K562 (cell line): Measurements from ENCODE around the gene RPL15. TPM values are rescaled to one million over a fixed set of nuclear protein-coding genes. Genes with fewer than 3 reads are reported as not detected.

Source experiments
- ARID1B ChIP-seq: fragments of 450-650 bp; IDR thresholded peaks from 2 replicates; pipeline ENCODE4 v1.6.1; 2016; ENCODE audit warnings: antibody characterized with exemption, mild to moderate bottlenecking, inconsistent platforms
- ATF1 ChIP-seq, 2 experiments: fragments of 450-650 bp in 1 of 2; IDR thresholded peaks; 2 replicates each; pipeline ENCODE4 v1.6.1; 2016; ENCODE audit warnings: missing compliant biosample characterization in 1 of 2, missing genetic modification characterization in 1 of 2
- BCL6 ChIP-seq: fragments of 250-450 bp; sonication (Bioruptor Pico); IDR thresholded peaks from 2 replicates; pipeline ENCODE4 v1.4.0; 2020
- BDP1 ChIP-seq: IDR thresholded peaks from 3 replicates; pipeline ENCODE4 v1.6.1; 2011; ENCODE audit not compliant: insufficient read length, insufficient read depth
- CREB1 ChIP-seq, 2 experiments: sonication (generic) in 1 of 2; formaldehyde crosslinking in 1 of 2; IDR thresholded peaks; 2 replicates each; pipeline versions ENCODE4 v1.6.1 to v1.8.0; 2012 to 2022; ENCODE audit warnings: inconsistent platforms in 1 of 2, mild to moderate bottlenecking in 1 of 2, missing genetic modification reagents in 1 of 2, moderate library complexity in 1 of 2
- DPF2 ChIP-seq: fragments of 450-650 bp; IDR thresholded peaks from 2 replicates; pipeline ENCODE4 v1.6.1; 2016
- FOXK2 ChIP-seq, 2 experiments: fragments of 450-650 bp; IDR thresholded peaks in 1 of 2; conservative IDR thresholded peaks in 1 of 2; 2 replicates each; pipeline ENCODE4 v1.6.1; 2016; ENCODE audit warnings: low read depth in 2 of 2, mild to moderate bottlenecking in 1 of 2
- HDAC1 ChIP-seq, 2 experiments: fragments of 450-650 bp; IDR thresholded peaks; 2 replicates each; pipeline ENCODE4 v1.6.1; 2016 to 2017; ENCODE audit warnings: inconsistent platforms in 1 of 2, mild to moderate bottlenecking in 1 of 2, moderate library complexity in 1 of 2
- HOXB6 ChIP-seq: fragments of 250-450 bp; sonication (Bioruptor Pico); IDR thresholded peaks from 2 replicates; pipeline ENCODE4 v1.5.1; 2022; ENCODE audit warnings: mild to moderate bottlenecking, borderline replicate concordance
- KHSRP ChIP-seq: fragments of 450-650 bp; IDR thresholded peaks from 2 replicates; pipeline ENCODE4 v1.6.1; 2017
- L3MBTL2 ChIP-seq: fragments of 450-650 bp; IDR thresholded peaks from 2 replicates; pipeline ENCODE4 v1.6.1; 2016; ENCODE audit warnings: mild to moderate bottlenecking, moderate library complexity
- MAFK ChIP-seq: IDR thresholded peaks from 2 replicates; pipeline ENCODE4 v1.6.1; 2011; ENCODE audit warnings: low read length, improper control_type of control experiment
- NFXL1 ChIP-seq: fragments of 450-650 bp; formaldehyde crosslinking; IDR thresholded peaks from 2 replicates; pipeline ENCODE4 v1.4.0; 2021; ENCODE audit warnings: mild to moderate bottlenecking
- NR2C1 ChIP-seq, 2 experiments: fragments of 450-650 bp; IDR thresholded peaks; 2 replicates each; pipeline ENCODE4 v1.6.1; 2017; ENCODE audit warnings: mild to moderate bottlenecking in 2 of 2, antibody characterized with exemption in 1 of 2, inconsistent platforms in 1 of 2, missing compliant biosample characterization in 1 of 2, missing genetic modification characterization in 1 of 2
- PML ChIP-seq: IDR thresholded peaks from 2 replicates; pipeline ENCODE4 v1.6.1; 2012; ENCODE audit warnings: low read length, inconsistent platforms
- POLR2AphosphoS5 ChIP-seq: IDR thresholded peaks from 2 replicates; pipeline ENCODE4 v1.6.1; 2011; ENCODE audit warnings: mild to moderate bottlenecking, low read depth, low read length, moderate library complexity; ENCODE audit not compliant: control insufficient read depth, insufficient read depth
- RBFOX2 ChIP-seq: fragments of 200-400 bp; formaldehyde crosslinking; IDR thresholded peaks from 2 replicates; pipeline ENCODE4 v1.6.1; 2017; ENCODE audit warnings: low read depth, mild to moderate bottlenecking, low read length, moderate library complexity
- SMARCE1 ChIP-seq: fragments of 450-650 bp; IDR thresholded peaks from 2 replicates; pipeline ENCODE4 v1.7.1; 2016; ENCODE audit warnings: mild to moderate bottlenecking
- TOE1 ChIP-seq, 2 experiments: fragments of 450-650 bp in 1 of 2; sonication (generic) in 1 of 2; formaldehyde crosslinking in 1 of 2; IDR thresholded peaks; 2 replicates each; pipeline versions ENCODE4 v1.7.1 to v1.8.0; 2016 to 2022; ENCODE audit warnings: borderline replicate concordance in 2 of 2, mild to moderate bottlenecking in 2 of 2, antibody characterized with exemption in 1 of 2, inconsistent platforms in 1 of 2, low read depth in 1 of 2, missing genetic modification reagents in 1 of 2, moderate library complexity in 1 of 2
- U2AF1 ChIP-seq: fragments of 200-400 bp; formaldehyde crosslinking; optimal IDR thresholded peaks from 2 replicates; pipeline ENCODE3; 2017; ENCODE audit warnings: mild to moderate bottlenecking, low read depth, low read length, moderate library complexity
- ZNF57 ChIP-seq: fragments of 450-650 bp; formaldehyde crosslinking; IDR thresholded peaks from 2 replicates; pipeline ENCODE4 v1.4.0; 2020; ENCODE audit warnings: mild to moderate bottlenecking, moderate library complexity
- polyA plus RNA-seq, 8 experiments: library from polyadenylated mRNA; depleted of rRNA in 4 of 8; stranded (reverse) in 5 of 8; unstranded in 3 of 8; fragments of >200 nt; fragmentation: Nextera tagmentation in 2 of 8; fragmentation: Illumina TruSeq in 1 of 8; extraction: Ambion mirVana in 2 of 8; extraction: Trizol in 1 of 8; gene quantifications; 2 replicates each; pipeline versions ENCODE4 v1.2.1 to v1.2.3, GENCODE V29; 2011 to 2014; ENCODE audit warnings: inconsistent platforms in 1 of 8, missing spikeins in 1 of 8
- total RNA-seq, 7 experiments: library from RNA; depleted of rRNA in 6 of 7; stranded (reverse); fragments of >200 nt in 6 of 7; fragmentation: Illumina TruSeq in 2 of 7; extraction: Trizol in 2 of 7; gene quantifications; 2 replicates each; pipeline versions ENCODE4 v1.2.1 to v1.2.3, GENCODE V29; 2011 to 2021; ENCODE audit warnings: low replicate concordance in 1 of 7
- TF ChIP-seq, protein P1 (sequence below): fragments of 250-450 bp; sonication (Bioruptor Pico); IDR thresholded peaks from 2 replicates; pipeline ENCODE4 v1.9.0; 2021; ENCODE audit warnings: mild to moderate bottlenecking
- TF ChIP-seq, protein P2 (sequence below): fragments of 250-450 bp; sonication (Bioruptor Pico); IDR thresholded peaks from 2 replicates; pipeline ENCODE4 v1.8.0; 2021; ENCODE audit warnings: mild to moderate bottlenecking, moderate library complexity
- TF ChIP-seq, protein P3 (sequence below): sonication (generic); formaldehyde crosslinking; IDR thresholded peaks from 2 replicates; pipeline ENCODE4 v1.8.1; 2023; ENCODE audit warnings: mild to moderate bottlenecking, missing genetic modification reagents
- TF ChIP-seq, protein P4 (sequence below): fragments of 450-650 bp; IDR thresholded peaks from 2 replicates; pipeline ENCODE4 v1.6.1; 2016; ENCODE audit warnings: borderline replicate concordance

RPL15 gene
- total and polyA plus RNA-seq, 9 of the 15 experiments (the other 6 are each of a cell fraction or from before 2014, with no cell fraction given), result 2,393 to 8,850 (median 3,928) TPM

DNA sequence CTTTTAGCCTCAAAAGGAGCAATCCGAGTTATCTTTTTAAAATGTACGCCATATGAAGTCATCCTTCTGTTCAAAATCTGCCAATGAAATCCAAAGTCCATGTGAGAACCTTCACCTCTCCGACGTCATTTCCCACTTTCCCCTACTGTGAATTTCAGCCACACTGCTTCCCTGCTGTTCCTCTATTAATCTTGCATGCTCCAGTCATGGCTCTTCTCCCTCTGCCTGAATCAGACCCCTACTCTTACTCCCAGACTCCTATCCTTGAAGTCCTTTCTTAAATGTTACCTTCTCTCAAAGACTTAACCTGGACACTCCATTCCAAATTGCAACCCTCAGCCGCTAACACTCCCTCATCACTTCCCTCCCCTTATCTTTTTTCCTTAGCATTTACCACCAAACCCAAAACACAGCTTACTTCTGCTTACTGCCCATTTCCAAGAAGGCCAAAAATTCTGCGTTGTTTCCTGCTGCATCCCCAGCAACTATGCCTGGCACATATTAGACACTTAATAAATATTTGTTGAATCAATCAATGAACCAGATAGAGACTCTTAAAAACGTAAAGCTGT lies 1.3 kb upstream of the RPL15 start (continued):
- TF ChIP-seq, protein P1, sequence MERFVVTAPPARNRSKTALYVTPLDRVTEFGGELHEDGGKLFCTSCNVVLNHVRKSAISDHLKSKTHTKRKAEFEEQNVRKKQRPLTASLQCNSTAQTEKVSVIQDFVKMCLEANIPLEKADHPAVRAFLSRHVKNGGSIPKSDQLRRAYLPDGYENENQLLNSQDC (CRISPR knock-in tag), result no peak
- TF ChIP-seq MAFK (0 out of 2 replicates have a peak, but pooled peaks have one; percentile 21), POLR2AphosphoS5 (no peak), U2AF1 (no peak), RBFOX2 (no peak), L3MBTL2 (peak; percentile 45; the same call in 1 of the 2 replicates), NR2C1 (IDR thresholded peaks at IDR 0.05) (peak; percentile 39; the same call in 1 of the 2 replicates), NR2C1 (tag; IDR thresholded peaks at IDR 0.05) (no peak), DPF2 (peak; percentile 76), BDP1 (peak; percentile 1), TOE1 (IDR thresholded peaks at IDR 0.05; ENCODE audit: borderline replicate concordance) (peak; percentile 59; the same call in 1 of the 2 replicates), TOE1 (CRISPR knock-in tag; IDR thresholded peaks at IDR 0.05; ENCODE audit: borderline replicate concordance, low read depth) (no peak), SMARCE1 (peak; percentile 80; the same call in 1 of the 2 replicates), FOXK2 (conservative IDR thresholded peaks at IDR 0.05 in 1 of 2, IDR thresholded peaks at IDR 0.05 in 1 of 2; ENCODE audit: low read depth in 2 of 2) (peak; percentile 17 to 41; a peak in 1 of 4 replicates), CREB1 (IDR thresholded peaks at IDR 0.05) (peak; percentile 35; the same call in 1 of the 2 replicates), CREB1 (CRISPR knock-in tag; IDR thresholded peaks at IDR 0.05) (no peak), PML (no peak), HOXB6 (CRISPR knock-in tag) (no peak), BCL6 (no peak), ARID1B (peak; percentile 61), KHSRP (peak; percentile 25; the same call in 1 of the 2 replicates), NFXL1 (CRISPR knock-in tag) (no peak), ZNF57 (CRISPR knock-in tag) (no peak), HDAC1 (IDR thresholded peaks at IDR 0.05) (peak; percentile 9 to 76; a peak in 3 of 4 replicates), ATF1 (CRISPR knock-in tag; IDR thresholded peaks at IDR 0.05) (no peak), ATF1 (tag; IDR thresholded peaks at IDR 0.05) (peak; percentile 59)
- TF ChIP-seq, protein P2, sequence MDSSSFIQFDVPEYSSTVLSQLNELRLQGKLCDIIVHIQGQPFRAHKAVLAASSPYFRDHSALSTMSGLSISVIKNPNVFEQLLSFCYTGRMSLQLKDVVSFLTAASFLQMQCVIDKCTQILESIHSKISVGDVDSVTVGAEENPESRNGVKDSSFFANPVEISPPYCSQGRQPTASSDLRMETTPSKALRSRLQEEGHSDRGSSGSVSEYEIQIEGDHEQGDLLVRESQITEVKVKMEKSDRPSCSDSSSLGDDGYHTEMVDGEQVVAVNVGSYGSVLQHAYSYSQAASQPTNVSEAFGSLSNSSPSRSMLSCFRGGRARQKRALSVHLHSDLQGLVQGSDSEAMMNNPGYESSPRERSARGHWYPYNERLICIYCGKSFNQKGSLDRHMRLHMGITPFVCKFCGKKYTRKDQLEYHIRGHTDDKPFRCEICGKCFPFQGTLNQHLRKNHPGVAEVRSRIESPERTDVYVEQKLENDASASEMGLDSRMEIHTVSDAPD, result no peak
- TF ChIP-seq, protein P3, sequence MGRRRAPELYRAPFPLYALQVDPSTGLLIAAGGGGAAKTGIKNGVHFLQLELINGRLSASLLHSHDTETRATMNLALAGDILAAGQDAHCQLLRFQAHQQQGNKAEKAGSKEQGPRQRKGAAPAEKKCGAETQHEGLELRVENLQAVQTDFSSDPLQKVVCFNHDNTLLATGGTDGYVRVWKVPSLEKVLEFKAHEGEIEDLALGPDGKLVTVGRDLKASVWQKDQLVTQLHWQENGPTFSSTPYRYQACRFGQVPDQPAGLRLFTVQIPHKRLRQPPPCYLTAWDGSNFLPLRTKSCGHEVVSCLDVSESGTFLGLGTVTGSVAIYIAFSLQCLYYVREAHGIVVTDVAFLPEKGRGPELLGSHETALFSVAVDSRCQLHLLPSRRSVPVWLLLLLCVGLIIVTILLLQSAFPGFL (CRISPR knock-in tag), result no peak
- TF ChIP-seq, protein P4, sequence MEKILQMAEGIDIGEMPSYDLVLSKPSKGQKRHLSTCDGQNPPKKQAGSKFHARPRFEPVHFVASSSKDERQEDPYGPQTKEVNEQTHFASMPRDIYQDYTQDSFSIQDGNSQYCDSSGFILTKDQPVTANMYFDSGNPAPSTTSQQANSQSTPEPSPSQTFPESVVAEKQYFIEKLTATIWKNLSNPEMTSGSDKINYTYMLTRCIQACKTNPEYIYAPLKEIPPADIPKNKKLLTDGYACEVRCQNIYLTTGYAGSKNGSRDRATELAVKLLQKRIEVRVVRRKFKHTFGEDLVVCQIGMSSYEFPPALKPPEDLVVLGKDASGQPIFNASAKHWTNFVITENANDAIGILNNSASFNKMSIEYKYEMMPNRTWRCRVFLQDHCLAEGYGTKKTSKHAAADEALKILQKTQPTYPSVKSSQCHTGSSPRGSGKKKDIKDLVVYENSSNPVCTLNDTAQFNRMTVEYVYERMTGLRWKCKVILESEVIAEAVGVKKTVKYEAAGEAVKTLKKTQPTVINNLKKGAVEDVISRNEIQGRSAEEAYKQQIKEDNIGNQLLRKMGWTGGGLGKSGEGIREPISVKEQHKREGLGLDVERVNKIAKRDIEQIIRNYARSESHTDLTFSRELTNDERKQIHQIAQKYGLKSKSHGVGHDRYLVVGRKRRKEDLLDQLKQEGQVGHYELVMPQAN, result 0 out of 2 replicates have a peak, but pooled peaks have one; percentile 56
